Peyer's patch (tissue), 4 donors: ENCODE measurements around the gene GPR176. TPM values are rescaled to one million over a fixed set of nuclear protein-coding genes. Genes with fewer than 3 reads are reported as not detected.

Experiments
- DNase-seq, 3 donors: peaks; one replicate each; pipeline ENCODE4 v3.0.0-alpha.2; 2017 to 2019
- H3K27ac ChIP-seq, 4 donors: fragments of 200-600 bp; sonication (generic); one replicate each; pipeline ENCODE4 v1.5.1; 2016 to 2019
- H3K27me3 ChIP-seq, 2 donors: fragments of 200-600 bp; sonication (generic); one replicate each; pipeline ENCODE4 v1.5.1; 2019
- H3K36me3 ChIP-seq, 3 donors: fragments of 200-600 bp; sonication (generic); one replicate each; pipeline ENCODE4 v1.5.1; 2016 to 2019
- H3K4me1 ChIP-seq, 4 donors: fragments of 200-600 bp; sonication (generic); one replicate each; pipeline ENCODE4 v1.5.1; 2016 to 2019
- H3K4me3 ChIP-seq, 4 donors: fragments of 200-600 bp; sonication (generic); 1 replicate in 3 of 4; 2 replicates in 1 of 4; pipeline ENCODE4 v1.5.1; 2016 to 2019; ENCODE audit warnings: mild to moderate bottlenecking in 1 of 4
- H3K9me3 ChIP-seq, 4 donors: fragments of 200-600 bp; sonication (generic); one replicate each; pipeline ENCODE4 v1.5.1; 2016 to 2019; ENCODE audit warnings: mild to moderate bottlenecking in 1 of 4
- POLR2A ChIP-seq, 2 donors: fragments of 450-650 bp; IDR thresholded peaks; one replicate each; pipeline ENCODE4 v1.5.1; 2017; ENCODE audit warnings: antibody characterized with exemption in 2 of 2, mild to moderate bottlenecking in 2 of 2, moderate library complexity in 2 of 2
- total RNA-seq, 4 donors: library from RNA; depleted of rRNA; stranded (reverse); fragments of >200 nt; gene quantifications; one replicate each; pipeline ENCODE4 v1.1.0, GENCODE V29; 2016
- TF ChIP-seq, protein P1 (sequence below), 6 experiments: fragments of 450-650 bp in 4 of 6; fragments of 200-600 bp in 2 of 6; sonication (generic) in 1 of 6; IDR thresholded peaks; one replicate each; pipeline ENCODE4 v1.5.1; 2017 to 2019; ENCODE audit warnings: antibody characterized with exemption in 6 of 6, mild to moderate bottlenecking in 3 of 6, moderate library complexity in 1 of 6

The GPR176 gene
- total RNA-seq, 4 donors from 2014 or later = 0.88 to 4.3 (median 3.1) TPM

DNA sequence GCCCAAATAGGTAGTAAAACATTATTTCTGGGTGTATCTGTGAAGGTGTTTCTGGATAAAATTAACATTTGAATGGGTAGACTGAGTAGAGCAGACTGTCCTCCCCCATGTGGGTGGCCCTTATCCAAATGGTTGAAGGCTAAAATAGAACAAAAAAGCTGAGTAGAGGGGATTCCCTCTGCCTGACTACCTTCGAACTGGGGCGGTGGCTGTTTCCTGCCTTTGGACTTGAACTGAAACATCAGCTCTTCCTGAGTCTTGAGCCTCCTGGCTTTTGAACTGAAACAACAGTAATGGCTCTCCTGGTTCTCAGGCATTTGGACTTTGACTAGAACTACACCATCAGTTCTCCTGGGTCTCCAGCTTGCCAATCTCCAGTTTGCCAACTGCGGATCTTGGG lies 4.4 kb upstream of the GPR176 start:
- Histone ChIP-seq H3K9me3 (no peaks in the 10 kb centered on the region), H3K4me3 (no peak overlapping the region), H3K27ac (no peak overlapping the region), H3K36me3 (no peaks in the 10 kb centered on the region), H3K27me3 (no peaks in the 10 kb centered on the region), H3K4me1 (peaks cover 0 to 12% (median 9%) of the 10 kb centered on the region in 4 donors)
- no peak for DNase-seq
- no peak for TF ChIP-seq POLR2A (IDR thresholded peaks at IDR 0.05)
- TF ChIP-seq, protein P1, sequence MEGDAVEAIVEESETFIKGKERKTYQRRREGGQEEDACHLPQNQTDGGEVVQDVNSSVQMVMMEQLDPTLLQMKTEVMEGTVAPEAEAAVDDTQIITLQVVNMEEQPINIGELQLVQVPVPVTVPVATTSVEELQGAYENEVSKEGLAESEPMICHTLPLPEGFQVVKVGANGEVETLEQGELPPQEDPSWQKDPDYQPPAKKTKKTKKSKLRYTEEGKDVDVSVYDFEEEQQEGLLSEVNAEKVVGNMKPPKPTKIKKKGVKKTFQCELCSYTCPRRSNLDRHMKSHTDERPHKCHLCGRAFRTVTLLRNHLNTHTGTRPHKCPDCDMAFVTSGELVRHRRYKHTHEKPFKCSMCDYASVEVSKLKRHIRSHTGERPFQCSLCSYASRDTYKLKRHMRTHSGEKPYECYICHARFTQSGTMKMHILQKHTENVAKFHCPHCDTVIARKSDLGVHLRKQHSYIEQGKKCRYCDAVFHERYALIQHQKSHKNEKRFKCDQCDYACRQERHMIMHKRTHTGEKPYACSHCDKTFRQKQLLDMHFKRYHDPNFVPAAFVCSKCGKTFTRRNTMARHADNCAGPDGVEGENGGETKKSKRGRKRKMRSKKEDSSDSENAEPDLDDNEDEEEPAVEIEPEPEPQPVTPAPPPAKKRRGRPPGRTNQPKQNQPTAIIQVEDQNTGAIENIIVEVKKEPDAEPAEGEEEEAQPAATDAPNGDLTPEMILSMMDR (IDR thresholded peaks at IDR 0.05) = no peak

GRCh38 chr15:39922462-39923092 lies 2.5 kb upstream of the GPR176 start:
- no peak overlapping the region for H3K4me3 ChIP-seq
- TF ChIP-seq, protein P1 (IDR thresholded peaks at IDR 0.05) = no peak
- no peak for TF ChIP-seq POLR2A (IDR thresholded peaks at IDR 0.05)
- no peaks in the 10 kb centered on the region for H3K36me3 ChIP-seq
- no peaks in the 10 kb centered on the region for H3K27me3 ChIP-seq
- H3K27ac ChIP-seq = no peak overlapping the region
- H3K4me1 ChIP-seq = peaks cover 0 to 13% (median 9%) of the 10 kb centered on the region in 4 donors
- H3K9me3 ChIP-seq = no peaks in the 10 kb centered on the region
- no peak for DNase-seq

GRCh38 chr15:39921274-39921638 lies 1.2 kb upstream of the GPR176 start:
- DNase-seq = no peak
- Histone ChIP-seq H3K27ac (peak overlapping the region; percentile 18 to 76 (median 48)), H3K9me3 (no peaks in the 10 kb centered on the region), H3K4me3 (peak overlapping the region; percentile 51 to 72 (median 61)), H3K4me1 (peaks cover 0 to 13% (median 9%) of the 10 kb centered on the region in 4 donors), H3K27me3 (no peaks in the 10 kb centered on the region), H3K36me3 (no peaks in the 10 kb centered on the region)
- TF ChIP-seq, protein P1 (IDR thresholded peaks at IDR 0.05) = no peak
- no peak for TF ChIP-seq POLR2A (IDR thresholded peaks at IDR 0.05)

GRCh38 chr15:39920510-39921273 lies 626 bp upstream of the GPR176 start:
- peak; percentile 72 to 85 (median 79) for DNase-seq
- TF ChIP-seq, protein P1 (IDR thresholded peaks at IDR 0.05) = no peak
- TF ChIP-seq POLR2A (IDR thresholded peaks at IDR 0.05) = peak in 1 of 2 donors; percentile 11
- Histone ChIP-seq H3K27ac (peak overlapping the region; percentile 18 to 76 (median 48)), H3K4me1 (peaks cover 0 to 13% (median 9%) of the 10 kb centered on the region in 4 donors), H3K4me3 (peak overlapping the region; percentile 51 to 72 (median 61)), H3K27me3 (no peaks in the 10 kb centered on the region), H3K9me3 (no peaks in the 10 kb centered on the region), H3K36me3 (no peaks in the 10 kb centered on the region)

GRCh38 chr15:39919411-39919747 lies 687 bp downstream of the GPR176 start:
- DNase-seq = no peak
- no peaks in the 10 kb centered on the region for H3K9me3 ChIP-seq
- H3K36me3 ChIP-seq = no peaks in the 10 kb centered on the region
- peak overlapping the region in 3 of 4 donors; percentile 10 to 76 (median 70) for H3K27ac ChIP-seq
- H3K27me3 ChIP-seq = no peaks in the 10 kb centered on the region
- TF ChIP-seq, protein P1 (IDR thresholded peaks at IDR 0.05) = no peak
- TF ChIP-seq POLR2A (IDR thresholded peaks at IDR 0.05) = no peak
- H3K4me3 ChIP-seq = peak overlapping the region; percentile 51 to 72 (median 61)
- peaks cover 0 to 13% (median 9%) of the 10 kb centered on the region in 4 donors for H3K4me1 ChIP-seq
